GM19035 (cell line): ENCODE measurements around the gene RFC2.
"Not testable (repeated sequence)": the region's sequence is repeated elsewhere in the genome, so short reads cannot be mapped to it uniquely, and the experiment has no call there.

Experiments used
- ATAC-seq: cut with Tn5 transposase; IDR thresholded peaks from one replicate; pipeline ENCODE4 v1.9.1; 2021; ENCODE audit not compliant: unreplicated experiment

The RFC2 gene

DNA sequence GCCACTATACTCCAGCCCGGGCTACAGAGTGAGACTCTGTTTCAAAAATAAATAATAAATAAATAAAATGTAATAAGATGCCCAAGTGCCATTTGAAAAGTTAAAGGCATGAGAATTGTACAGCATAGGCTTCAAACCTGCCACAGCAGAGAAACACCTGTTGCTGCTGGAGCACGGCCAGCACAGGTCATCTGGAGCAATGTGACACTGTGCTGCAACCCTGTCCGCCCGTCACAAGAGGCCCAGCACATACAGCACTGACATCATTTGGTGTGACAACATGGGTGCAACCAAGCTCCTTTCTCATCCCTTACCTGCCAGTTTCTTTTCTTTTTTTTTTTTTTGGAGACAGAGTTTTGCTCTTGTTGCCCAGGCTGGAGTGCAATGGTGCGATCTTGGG lies 1.3 kb downstream of the RFC2 start:
- no peak for ATAC-seq

DNA sequence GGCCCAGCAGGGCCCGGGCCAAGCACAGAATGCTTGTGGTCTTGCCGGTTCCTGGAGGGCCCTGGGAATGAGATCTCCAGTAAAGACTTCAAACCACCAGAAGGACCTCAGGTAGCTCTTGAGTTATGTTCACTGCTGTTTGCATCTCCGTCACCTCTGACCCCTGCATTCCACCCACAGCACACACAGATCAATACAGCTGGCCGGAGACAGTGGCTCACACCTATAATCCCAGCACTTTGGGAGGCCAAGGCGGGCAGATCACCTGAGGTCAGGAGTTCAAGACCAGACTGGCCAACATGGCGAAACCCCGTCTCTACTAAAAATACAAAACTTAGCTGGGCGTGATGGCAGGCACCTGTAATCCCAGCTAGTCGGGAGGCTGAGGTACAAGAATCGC lies 5.1 kb downstream of the RFC2 start:
- not testable (repeated sequence) for ATAC-seq

DNA sequence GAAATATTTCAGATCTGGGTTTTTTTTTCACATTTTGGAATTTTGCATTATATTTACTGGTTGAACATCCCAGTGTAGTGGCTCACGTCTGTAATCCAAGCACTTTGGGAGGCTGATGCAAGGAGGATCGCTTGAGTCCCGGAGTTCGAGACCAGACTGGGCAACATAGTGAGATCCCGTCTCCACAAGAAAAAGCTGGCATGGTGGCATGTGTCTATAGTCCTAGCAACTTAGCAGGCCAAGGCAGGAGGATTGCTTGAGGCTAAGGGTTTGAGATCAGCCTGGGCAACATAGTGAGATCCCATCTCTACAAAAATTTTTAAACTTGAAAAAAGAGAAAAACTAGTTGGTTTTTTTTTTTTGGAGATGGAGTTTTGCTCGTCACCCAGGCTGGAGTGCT lies 6.0 kb downstream of the RFC2 start:
- ATAC-seq: no peak

DNA sequence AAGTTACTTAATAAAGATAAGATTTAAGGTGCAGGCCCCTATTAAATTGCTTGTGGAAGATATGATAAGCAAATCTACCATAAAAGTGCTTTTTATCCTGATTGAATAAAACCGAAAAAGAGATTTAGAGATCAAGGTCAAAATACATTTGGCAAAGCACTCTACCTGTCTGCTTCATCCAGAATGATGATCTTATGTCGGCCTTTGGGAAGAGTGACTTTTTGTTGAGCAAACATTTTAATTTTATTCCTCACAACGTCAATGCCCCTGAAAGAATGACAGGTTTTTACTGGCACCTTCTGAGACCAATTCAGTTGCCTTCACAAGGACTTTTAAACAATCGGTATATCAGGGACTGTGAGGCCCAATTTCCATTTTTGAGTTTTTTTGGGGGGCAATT lies 7.7 kb downstream of the RFC2 start:
- no peak for ATAC-seq

DNA sequence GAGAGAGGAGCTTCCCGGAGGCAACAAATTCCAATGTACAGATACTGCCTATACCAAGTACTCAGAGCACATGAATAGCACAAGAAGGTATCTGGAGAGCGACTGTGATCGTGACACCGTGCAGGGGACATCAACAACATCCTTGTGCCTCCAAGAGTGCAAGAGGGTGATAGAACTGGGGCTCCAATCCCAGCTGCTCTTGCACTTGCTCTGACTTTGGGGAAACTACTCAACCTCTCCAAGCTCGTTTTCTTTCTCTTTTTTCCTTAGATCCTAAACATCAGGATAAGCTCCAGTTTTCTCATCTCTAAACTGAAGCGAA lies 12.1 kb downstream of the RFC2 start:
- no peak for ATAC-seq

DNA sequence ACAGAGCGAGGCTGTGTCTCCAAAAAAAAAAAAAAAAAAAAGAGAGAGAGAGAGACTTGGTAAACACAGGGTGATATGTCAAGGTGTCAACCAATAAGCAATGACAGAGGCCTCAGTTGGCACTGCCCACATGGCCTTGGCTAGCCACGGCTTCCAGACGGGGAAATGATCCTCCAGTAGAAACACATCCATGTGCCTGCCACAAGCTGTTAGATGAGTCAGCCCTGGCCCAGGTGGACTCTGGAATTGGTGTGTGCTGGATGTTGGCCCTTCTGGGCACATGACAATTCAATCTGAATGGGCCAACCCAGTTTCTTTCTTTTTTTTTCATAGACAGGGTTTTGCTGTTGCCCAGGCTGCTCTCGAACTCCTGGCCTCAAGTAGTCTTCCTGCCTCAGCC lies 13.7 kb downstream of the RFC2 start:
- no peak for ATAC-seq

DNA sequence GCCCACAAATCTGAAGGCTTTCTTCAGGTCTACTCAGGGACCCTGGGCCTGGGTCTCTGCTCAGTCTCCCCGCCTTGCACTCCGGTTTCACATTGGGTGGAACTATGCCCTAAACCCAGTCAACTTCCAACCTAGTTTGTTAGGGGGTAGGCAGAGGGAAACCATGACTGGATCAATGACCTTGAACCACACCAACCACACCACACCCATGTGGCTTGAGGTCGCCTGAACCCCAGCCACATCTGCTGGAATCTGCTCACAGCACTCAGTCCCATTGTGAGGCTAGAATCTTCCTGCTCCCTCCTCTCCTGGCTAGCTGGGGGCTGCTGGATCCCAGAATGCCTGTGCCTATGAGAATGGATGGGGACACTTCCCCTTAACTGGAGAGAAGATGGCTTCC lies 17.9 kb downstream of the RFC2 start:
- no peak for ATAC-seq

DNA sequence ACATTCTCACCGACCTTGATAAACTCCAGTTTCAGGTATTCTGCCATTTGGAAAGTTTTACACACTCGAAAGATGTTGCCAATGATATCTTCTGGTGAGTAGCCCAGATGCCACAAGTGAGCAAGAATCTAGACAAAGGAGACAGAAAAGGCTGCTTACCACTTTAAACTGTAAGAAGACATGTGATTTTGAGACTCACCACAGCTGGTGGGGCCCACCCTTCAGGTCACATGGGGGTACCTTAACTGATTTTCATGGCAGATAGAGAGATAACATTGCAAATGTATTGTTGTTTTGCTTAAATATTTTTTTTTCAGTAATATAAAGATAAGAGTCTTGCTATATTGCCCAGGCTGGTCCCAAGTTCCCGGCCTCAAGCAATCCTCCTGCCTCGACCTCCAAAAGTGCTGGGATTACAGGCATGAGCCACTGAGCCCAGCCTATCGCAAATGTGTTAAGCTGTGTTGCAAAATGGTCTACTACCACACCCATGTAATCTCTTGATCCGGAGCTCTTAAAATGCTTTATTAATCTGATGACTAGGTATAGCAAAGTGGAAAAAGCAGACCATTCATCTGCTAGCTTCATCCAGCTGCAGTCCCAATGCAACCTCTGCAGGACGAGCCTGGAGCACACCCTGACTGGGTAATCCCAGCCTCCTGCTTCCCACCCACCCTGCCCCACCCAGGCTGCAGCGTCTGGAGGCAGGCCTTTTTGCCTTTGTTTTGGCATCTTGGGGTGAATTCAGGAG lies 18.5 kb downstream of the RFC2 start:
- no peak for ATAC-seq

DNA sequence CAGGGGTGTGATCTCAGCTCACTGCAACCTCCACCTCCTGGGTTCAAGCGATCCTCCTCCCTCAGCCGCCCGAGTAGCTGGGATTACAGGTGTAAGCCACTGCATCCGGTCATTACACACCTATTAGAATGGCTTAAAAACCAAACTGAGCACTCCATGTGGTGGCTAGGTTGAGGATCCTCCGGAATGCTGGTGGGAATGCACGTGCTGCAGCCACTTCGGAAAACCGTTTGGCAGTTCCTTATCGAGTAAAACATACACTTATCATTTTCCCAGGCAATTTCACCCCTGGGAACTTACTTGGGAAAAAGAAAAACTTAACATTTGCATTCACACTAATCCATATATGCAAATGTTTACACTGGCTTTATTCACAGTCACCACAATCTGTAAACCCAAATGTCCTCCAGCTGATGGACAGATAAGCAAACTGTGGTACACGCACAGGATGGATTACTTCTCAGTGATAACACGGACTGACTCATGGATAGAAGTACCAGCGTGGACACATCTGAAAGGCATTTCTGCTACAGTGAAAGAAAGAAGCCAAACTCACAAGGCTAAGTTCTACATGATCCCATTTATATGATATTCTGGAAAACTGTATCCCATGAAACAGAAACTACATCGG lies 20.4 kb downstream of the RFC2 start:
- ATAC-seq: no peak

DNA sequence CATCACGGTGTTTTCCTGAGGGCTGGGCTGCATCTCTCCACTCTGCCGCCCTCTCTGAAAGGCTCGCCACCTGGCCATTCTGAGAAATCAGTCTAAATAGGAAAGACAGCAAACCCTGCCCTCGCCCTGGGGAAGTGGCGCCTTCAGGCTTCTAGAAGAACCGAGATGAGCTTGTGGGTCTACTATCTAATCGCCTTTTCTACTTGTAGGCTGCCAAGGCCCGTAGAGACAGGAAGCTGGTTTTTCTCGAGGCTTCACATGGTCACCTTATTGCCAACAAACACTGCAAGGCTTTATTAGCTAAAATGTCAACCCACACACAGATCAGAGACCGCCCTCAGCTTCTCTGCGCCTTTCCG lies 23.0 kb downstream of the RFC2 start:
- peak; percentile 61 for ATAC-seq

DNA sequence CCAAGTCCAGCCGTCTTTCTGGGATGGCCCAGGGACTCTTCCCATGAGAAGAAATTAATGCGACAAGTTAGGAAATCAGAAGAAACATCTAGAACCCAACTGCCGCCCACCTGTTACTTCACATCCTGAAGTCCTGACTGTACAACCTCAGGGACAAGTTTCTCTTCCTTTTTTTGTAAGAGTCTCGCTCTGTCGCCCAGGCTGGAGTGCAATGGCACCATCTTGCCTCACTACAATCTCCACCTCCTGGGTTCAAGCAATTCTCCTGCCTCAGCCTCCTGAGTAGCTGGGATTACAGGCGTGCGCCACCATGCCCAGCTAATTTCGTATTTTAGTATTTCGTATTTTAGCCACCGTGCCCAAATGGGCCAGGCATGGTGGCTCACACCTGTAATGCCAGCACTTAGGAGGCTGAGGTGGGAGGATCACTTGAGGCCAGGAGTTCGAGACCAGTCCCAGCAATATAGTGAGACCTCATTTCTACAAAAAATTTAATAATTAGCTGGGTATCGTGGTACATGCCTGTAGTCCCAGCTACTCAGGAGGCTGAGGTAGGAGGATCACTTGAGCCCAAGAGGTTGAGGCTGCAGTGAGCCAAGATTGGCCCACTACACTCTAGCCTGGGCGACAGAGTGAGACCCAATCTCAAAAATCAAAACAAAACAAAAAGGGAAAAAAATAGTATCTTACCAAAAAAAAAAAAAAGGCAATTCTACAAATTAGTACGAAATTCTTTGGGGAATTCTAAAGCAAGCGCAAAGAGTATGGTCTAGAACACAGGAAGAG lies 23.6 kb downstream of the RFC2 start:
- ATAC-seq: peak; percentile 36

DNA sequence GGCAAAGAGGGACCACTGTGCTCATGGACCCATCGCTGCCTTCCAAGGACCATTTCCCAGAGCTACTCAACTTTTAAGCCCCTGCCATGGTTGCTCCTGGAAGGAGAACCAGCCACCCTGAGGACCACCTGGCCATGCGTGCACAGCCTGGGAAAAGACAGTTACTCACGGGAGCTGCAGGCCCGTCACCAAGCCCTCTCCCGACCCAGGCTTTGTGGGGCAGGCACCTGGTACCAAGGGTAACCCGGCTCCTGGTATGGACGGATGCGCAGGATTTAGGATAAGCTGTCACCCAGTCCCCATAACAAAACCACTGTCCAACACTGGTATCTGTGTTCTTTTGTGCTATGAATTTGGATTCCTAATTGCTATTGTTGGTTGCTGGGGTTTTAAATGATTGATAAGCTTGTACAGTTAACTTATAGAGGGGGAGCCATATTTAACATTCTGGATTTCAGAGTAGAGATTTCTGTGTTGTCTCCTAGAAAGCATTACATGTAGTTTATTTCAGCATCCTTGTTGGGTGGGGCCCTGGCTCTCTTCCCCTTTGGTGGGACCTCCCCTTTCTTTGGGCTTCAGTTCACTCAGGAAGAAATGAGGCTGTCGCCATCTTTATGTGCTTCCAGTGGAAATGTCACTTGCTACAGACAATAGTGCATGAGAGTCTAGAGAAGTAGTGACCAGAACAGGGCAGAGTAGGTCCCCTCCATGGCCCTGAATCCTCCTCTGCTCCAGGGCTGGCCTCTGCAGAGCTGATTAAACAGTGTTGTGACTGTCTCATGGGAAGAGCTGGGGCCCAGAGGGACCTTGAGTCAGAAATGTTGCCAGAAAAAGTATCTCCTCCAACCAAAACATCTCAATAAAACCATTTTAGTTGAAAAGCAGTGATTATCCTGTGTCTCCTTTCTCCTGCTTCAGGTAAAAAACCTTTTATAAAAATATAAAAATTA lies 25.0 kb downstream of the RFC2 start:
- no peak for ATAC-seq

DNA sequence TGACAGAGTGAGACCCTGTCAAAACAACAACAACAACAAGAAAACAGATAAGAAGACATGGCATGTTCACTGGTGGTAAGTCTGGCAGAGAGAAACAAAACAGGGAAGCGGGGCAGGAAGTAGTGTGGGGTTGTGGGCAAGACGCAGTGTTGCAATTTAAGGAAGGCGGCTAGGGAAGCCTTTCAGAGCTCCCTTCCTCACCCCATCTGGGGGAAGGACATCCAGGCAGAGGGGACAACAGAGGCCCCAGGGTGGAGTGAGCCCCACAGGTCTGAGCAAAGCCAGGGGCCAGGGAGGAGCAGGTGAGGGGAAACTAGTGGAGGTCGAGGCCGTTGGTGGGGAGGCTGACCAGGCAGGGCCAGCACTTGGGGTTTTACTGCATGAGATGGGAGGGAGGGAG lies 27.6 kb downstream of the RFC2 start:
- ATAC-seq: no peak

DNA sequence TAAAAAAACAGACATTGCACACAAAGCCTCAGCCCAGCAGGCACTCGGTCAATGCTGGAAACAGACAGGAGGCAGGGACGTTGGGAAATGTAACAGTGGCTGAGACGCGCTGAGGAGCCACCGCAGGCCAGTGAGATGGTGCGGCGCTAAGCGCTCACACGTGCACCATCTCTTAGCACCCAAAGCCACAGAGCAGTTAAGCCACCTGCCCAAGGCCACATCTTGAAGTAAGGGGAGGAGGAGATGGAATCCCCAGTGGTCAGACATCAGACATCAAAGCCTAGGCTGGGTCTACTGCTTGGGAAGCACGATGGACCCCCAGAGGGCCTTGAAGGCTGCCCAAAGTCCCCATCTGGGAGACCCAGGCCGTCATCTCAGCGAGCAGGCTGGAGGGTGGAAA lies 28.8 kb downstream of the RFC2 start:
- no peak for ATAC-seq

DNA sequence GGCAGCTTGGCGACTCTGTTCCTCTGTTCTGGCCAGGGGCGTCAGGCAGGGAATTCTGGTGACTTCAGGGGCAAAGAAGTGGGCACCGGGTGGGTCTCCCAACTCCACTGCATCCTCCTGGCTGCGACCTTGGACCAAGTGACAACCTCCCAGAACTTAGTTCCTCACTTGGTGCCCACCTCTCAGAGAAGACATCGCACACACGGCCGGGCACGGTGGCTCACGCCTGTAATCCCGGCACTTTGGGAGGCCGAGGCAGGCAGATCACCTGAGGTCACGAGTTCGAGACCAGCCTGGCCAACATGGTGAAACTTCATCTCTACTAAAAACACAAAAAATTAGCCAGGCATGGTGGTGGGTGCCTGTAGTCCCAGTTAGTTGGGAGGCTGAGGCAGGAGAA lies 29.3 kb downstream of the RFC2 start:
- not testable (repeated sequence) for ATAC-seq

DNA sequence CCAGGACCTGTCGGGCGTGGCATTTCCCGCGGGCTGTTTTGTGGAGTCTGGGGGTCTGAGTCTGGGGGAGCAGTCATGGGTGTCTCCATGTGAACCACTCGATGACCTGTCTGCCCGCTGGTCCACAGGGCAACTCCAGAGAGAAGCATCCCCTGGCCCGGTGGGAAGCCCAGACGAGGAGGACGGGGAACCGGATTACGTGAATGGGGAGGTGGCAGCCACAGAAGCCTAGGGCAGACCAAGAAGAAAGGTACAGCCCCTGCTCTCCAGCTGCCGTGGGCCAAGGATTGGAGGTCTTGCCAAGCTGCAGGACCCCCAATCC lies 29.7 kb downstream of the RFC2 start:
- ATAC-seq: no peak

DNA sequence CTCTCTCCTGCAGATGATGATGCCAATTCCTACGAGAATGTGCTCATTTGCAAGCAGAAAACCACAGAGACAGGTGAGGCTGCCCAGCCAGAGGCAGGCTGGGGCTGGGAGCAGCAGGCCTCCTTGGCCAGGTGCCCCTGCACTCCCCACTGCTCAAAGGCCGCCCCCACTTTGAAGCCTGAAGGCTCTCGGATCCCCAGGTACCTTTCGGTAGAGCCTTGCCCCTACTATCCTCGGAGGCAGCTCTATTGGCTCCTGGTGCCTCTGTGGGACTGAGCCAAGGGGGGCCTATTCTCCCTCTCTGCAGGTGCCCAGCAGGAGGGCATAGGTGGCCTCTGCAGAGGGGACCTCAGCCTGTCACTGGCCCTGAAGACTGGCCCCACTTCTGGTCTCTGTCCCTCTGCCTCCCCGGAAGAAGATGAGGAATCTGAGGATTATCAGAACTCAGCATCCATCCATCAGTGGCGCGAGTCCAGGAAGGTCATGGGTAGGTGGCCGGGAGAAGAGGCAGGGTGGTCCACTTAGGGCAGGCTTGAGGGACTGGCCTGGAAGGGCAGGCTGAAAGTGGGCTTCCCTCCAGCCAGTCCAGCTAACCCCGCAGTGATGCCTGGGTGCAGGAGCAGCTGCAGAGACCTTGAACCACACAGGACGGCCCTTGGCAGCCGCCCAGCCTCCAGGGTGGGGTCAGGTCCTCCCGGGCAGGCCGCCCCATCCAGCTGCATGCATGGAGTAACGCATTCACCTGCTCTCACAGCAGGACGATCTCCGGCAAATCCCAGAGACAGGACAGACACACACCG lies 30.3 kb downstream of the RFC2 start:
- ATAC-seq: no peak

DNA sequence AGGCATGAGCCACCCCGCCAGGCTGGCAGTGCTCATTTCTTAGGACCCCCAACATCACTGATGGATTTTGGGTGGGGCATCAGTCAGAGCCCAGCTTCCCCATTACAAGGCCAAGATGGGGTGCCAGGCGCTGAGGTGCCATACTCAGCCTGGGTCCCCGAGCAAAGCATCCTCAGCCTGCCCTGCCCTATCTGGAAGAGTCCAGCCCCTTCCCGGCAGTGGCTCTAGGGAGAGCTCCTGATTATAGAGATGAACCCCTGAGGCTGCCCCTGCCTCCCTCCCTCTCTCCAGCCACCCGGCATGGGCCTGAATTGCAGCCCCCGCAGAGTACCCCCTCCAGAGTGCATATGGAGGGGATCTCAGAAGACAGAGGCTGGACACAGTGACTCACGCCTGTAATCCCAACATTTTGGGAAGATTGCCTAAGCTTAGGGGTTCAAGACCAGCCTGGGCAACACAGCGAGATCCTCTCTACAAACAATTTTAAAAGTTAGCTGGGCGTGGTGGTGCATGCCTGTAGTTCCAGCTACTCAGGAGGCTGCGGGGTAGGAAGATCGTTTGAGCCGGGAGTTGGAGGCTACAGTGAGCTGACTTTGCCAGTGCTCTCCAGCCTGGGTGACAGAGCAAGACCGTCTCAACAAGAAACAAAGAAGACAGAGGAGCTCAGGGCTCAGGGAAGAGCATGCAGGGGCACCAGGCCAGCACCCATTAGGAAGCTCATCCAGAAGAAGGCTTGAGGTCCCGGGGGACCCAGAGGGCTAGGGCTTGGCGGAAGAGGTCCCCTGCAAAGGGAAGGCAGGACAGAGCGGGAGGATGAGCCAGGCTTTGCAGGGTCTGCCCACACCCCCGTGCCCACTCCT lies 31.1 kb downstream of the RFC2 start:
- no peak for ATAC-seq

DNA sequence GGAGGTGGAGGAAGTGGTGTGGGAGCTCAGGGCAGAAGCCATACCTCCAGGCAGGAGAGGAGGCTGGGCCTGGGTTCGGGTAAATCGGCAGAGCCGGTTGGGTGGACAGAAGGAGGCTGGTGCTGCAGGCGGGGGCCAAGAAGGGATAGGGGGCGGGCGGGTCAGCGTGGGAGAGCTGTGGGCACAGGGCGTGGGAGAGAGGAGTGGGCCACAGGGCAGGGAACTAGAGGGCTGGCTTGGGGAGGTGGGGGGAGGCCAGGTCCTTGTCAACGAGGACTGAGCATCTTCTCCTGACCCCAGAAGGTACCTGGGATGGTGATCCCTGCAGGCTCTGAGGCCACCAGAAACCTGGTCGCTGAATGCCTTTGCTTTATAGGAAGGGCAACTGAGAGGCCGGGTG lies 32.5 kb downstream of the RFC2 start:
- ATAC-seq: no peak

DNA sequence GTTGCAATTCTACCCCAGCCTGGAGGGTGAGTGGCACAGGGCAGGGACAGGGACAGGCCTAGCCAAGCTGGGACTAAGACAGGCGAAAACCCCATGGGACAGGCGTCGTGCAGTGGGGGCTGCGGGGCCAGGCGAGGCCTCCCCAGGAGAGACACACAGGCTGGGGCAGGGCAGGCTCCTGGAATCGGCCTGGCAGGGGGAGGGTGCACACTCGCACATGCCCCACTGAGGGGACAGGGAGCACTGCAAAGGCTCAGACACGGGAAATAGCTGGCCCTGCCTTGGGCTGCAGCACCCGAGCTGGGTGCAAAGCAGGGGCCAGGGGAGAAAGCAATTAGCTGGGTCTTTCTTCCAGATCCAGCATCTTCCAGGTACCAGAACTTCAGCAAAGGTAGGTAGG lies 34.0 kb downstream of the RFC2 start:
- no peak for ATAC-seq
